ENCODE data around the gene AK9. TPM values are rescaled to one million over a fixed set of nuclear protein-coding genes. Genes with fewer than 3 reads are reported as not detected.

The AK9 gene
- total RNA-seq, 2 experiments from 2014 or later, result 8.0 to 8.2 TPM

DNA sequence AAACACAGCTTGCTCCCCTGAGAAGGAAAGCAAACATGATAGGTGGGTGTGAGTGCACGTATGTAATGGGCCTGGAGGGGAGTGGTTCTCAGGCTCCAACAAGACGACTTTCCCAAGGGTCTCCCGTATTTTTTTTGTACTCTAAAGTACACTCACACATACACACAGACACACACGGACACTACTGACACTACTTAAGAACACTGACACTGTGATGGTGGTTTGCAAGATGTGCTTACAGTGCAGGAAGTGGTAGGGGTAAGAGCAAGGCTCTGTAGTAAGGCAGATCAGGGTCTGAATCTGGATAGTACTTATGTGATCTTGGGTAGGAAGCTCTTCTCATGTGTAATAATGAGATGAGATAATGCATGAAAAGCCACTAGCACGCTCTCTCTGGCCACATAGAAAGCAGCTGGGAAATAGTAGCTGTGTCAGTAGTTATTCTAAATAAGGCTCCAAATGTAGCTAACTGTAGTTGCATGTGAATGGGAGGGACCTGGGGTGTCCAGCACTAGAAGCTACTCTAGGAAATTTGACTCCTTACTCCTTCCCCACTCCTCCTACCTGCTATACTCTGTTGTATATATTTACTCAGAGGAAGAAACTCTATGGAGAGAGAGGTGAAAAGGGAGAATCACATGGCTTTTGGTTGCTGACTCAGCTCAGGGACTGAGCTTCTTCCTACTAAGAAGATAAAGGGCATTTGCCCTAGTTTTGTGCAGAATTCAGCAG lies 199.6 kb downstream of the AK9 start:
- H3K4me3 Mint-ChIP-seq, result peak overlapping the region; percentile 63
- peaks cover 3% of the 10 kb centered on the region for H3K9me3 Mint-ChIP-seq
- ATAC-seq (ENCODE audit: low read depth) (peak; percentile 100), DNase-seq (peak; percentile 38)
- POLR2A ChIA-PET, result interaction anchor here (0.6 to 2.3 kb wide), 18 partner anchors 9 to 1245 kb away, joined by 3 to 24 read pairs (median 4); partner anchors contain the start of genes CD164, MICAL1, PPIL6 and SMPD2
- H3K36me3 Mint-ChIP-seq, result no peaks in the 10 kb centered on the region
- H3K27ac Mint-ChIP-seq, result peak overlapping the region; percentile 92
- peaks cover 10% of the 10 kb centered on the region for H3K27me3 Mint-ChIP-seq
- H3K4me1 Mint-ChIP-seq, result peaks cover 26% of the 10 kb centered on the region

DNA sequence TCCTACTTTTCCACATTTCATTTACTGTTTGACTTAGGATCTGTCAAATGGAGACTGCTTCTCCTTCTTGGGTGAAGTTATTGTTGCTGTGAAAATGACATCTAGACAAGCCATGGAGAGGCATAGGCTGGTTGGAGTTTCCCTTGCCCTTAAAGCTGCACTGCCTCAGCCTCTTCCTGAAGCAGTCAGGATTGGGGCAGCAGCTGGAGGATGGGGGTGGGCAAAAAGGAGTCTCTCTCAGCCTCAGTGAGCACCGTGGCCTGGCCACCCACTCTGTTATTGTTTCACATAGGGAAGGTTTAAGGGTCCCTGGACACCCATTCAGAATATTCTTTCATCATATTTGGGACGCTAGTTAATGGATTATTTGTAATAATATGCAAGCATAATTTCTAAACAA lies 200.3 kb downstream of the AK9 start:
- H3K36me3 Mint-ChIP-seq, result no peaks in the 10 kb centered on the region
- POLR2A ChIA-PET, result interaction anchor here (0.7 to 2.3 kb wide), 12 partner anchors 8 to 180 kb away, joined by 3 to 24 read pairs (median 6); partner anchors contain the start of genes CD164, MICAL1, PPIL6 and SMPD2
- peaks cover 3% of the 10 kb centered on the region for H3K9me3 Mint-ChIP-seq
- ATAC-seq (ENCODE audit: low read depth) (no peak), DNase-seq (no peak)
- peak overlapping the region; percentile 63 for H3K4me3 Mint-ChIP-seq
- H3K27me3 Mint-ChIP-seq, result peaks cover 12% of the 10 kb centered on the region
- peaks cover 23% of the 10 kb centered on the region for H3K4me1 Mint-ChIP-seq
- H3K27ac Mint-ChIP-seq, result peak overlapping the region; percentile 92

GRCh38 chr6:109488001-109488400 lies 203.0 kb downstream of the AK9 start:
- Mint-ChIP-seq H3K4me3 (no peak overlapping the region), H3K27ac (no peak overlapping the region), H3K4me1 (peaks cover 23% of the 10 kb centered on the region), H3K36me3 (no peaks in the 10 kb centered on the region), H3K9me3 (peaks cover 3% of the 10 kb centered on the region), H3K27me3 (peaks cover 8% of the 10 kb centered on the region)
- POLR2A ChIA-PET, result interaction anchor here (0.7 kb wide), 1 partner anchor 204 kb away, joined by 6 read pairs; no protein-coding TSS in a partner anchor
- ATAC-seq (ENCODE audit: low read depth), result no peak
- no peak for DNase-seq

DNA sequence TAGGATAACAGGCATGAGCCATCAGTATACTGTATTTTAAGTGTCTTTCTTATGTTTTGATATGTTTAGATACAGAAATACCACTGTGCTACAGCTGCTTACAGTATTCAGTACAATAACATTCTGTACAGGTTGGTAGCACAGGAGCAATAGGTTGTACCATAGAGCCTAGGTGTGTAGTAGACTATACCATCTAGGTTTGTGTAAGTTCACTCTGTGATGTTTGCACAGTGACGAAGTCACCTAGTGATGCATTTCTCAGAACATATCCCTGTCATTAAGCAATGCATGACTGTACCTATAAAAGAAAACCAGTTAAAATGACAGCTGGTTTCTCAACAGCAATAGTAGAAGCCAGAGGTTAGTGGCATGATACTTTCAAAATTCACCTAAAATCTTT lies 204.9 kb downstream of the AK9 start:
- H3K36me3 Mint-ChIP-seq, result peaks cover 7% of the 10 kb centered on the region
- peaks cover 3% of the 10 kb centered on the region for H3K9me3 Mint-ChIP-seq
- POLR2A ChIA-PET, result no interaction called here
- ATAC-seq (ENCODE audit: low read depth) (no peak), DNase-seq (no peak)
- peaks cover 8% of the 10 kb centered on the region for H3K27me3 Mint-ChIP-seq
- no peak overlapping the region for H3K27ac Mint-ChIP-seq
- no peak overlapping the region for H3K4me3 Mint-ChIP-seq
- peaks cover 25% of the 10 kb centered on the region for H3K4me1 Mint-ChIP-seq

GRCh38 chr6:109485266-109485935 lies 205.6 kb downstream of the AK9 start:
- peaks cover 8% of the 10 kb centered on the region for H3K27me3 Mint-ChIP-seq
- H3K36me3 Mint-ChIP-seq, result peaks cover 10% of the 10 kb centered on the region
- peaks cover 3% of the 10 kb centered on the region for H3K9me3 Mint-ChIP-seq
- POLR2A ChIA-PET, result interaction anchor here (1.0 kb wide), 1 partner anchor 45 kb away, joined by 4 read pairs; the partner anchor contains the start of genes PPIL6 and SMPD2
- no peak overlapping the region for H3K4me3 Mint-ChIP-seq
- no peak overlapping the region for H3K27ac Mint-ChIP-seq
- no peak for ATAC-seq (ENCODE audit: low read depth)
- no peak for DNase-seq
- H3K4me1 Mint-ChIP-seq, result peaks cover 26% of the 10 kb centered on the region

- H3K4me1 Mint-ChIP-seq, result peaks cover 30% of the 10 kb centered on the region
- POLR2A ChIA-PET, result interaction anchor here (2.8 to 6.4 kb wide), 2 partner anchors 27 to 43 kb away, joined by 12 to 92 read pairs; partner anchors contain the start of genes MICAL1, PPIL6 and SMPD2
- peaks cover 8% of the 10 kb centered on the region for H3K27me3 Mint-ChIP-seq
- no peak overlapping the region for H3K27ac Mint-ChIP-seq
- DNase-seq, result no peak
- peaks cover 19% of the 10 kb centered on the region for H3K36me3 Mint-ChIP-seq
- no peak for ATAC-seq (ENCODE audit: low read depth)
- H3K4me3 Mint-ChIP-seq, result peak overlapping the region; percentile 73
- peaks cover 3% of the 10 kb centered on the region for H3K9me3 Mint-ChIP-seq
Observed at GRCh38 chr6:109484122-109484521, 206.9 kb downstream of the AK9 start.

GRCh38 chr6:109483735-109484057 lies 207.3 kb downstream of the AK9 start:
- POLR2A ChIA-PET, result interaction anchor here (1.2 to 6.4 kb wide), 4 partner anchors 27 to 102 kb away, joined by 3 to 92 read pairs (median 12); partner anchors contain the start of genes CD164, MICAL1, PPIL6 and SMPD2
- peaks cover 8% of the 10 kb centered on the region for H3K27me3 Mint-ChIP-seq
- DNase-seq (no peak), ATAC-seq (ENCODE audit: low read depth) (peak; percentile 1)
- H3K4me1 Mint-ChIP-seq, result peaks cover 34% of the 10 kb centered on the region
- H3K4me3 Mint-ChIP-seq, result peak overlapping the region; percentile 73
- peak overlapping the region; percentile 58 for H3K27ac Mint-ChIP-seq
- peaks cover 24% of the 10 kb centered on the region for H3K36me3 Mint-ChIP-seq
- peaks cover 3% of the 10 kb centered on the region for H3K9me3 Mint-ChIP-seq

GRCh38 chr6:109482905-109483734 lies 207.9 kb downstream of the AK9 start, which contains the start of gene ZBTB24:
TSS of gene ZBTB24 (minus strand) at chr6:109483219. CDS start at chr6:109482026, 1,193 bp downstream.
- peaks cover 8% of the 10 kb centered on the region for H3K27me3 Mint-ChIP-seq
- peak within 1 kb of the TSS; percentile 93 for H3K4me3 Mint-ChIP-seq
- POLR2A ChIA-PET, result interaction anchor here (0.7 to 6.4 kb wide), 12 partner anchors 8 to 475 kb away, joined by 3 to 92 read pairs (median 5); partner anchors contain the start of genes CD164, MICAL1, PPIL6 and SMPD2
- H3K36me3 Mint-ChIP-seq, result peaks cover 28% of the 10 kb centered on the region
- ATAC-seq (ENCODE audit: low read depth) (peak; percentile 84), DNase-seq (peak; percentile 94)
- H3K9me3 Mint-ChIP-seq, result peaks cover 3% of the 10 kb centered on the region
- peaks cover 40% of the 10 kb centered on the region for H3K4me1 Mint-ChIP-seq
- peak within 1 kb of the TSS; percentile 89 for H3K27ac Mint-ChIP-seq

DNA sequence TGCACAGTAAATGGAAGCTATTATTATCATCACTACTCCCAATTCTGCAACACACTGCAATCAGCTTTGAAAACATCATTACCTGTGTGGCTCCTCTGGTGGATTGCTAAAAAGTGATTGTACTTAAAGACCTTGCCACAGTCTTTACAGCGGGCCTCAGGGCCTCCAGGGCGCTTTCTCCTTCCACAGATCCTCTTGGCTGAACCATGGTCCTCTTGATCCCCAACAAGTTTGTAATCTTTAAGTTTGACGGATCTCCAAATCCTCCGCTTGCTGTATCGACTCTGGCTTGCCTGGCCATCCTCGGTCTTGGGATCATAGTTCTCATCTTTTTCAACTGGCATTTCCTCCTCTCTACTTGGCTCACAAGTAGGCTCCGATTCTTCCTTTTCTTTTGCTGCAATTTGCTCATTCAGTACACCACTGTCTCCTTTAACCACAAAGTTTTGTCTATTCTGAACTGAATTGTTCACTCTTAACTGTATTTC lies 210.0 kb downstream of the AK9 start:
- Mint-ChIP-seq H3K4me3 (peak overlapping the region; percentile 93), H3K4me1 (peaks cover 55% of the 10 kb centered on the region), H3K27ac (peak overlapping the region; percentile 89), H3K9me3 (no peaks in the 10 kb centered on the region), H3K36me3 (peaks cover 33% of the 10 kb centered on the region), H3K27me3 (peaks cover 2% of the 10 kb centered on the region)
- POLR2A ChIA-PET, result interaction anchor here (2.5 to 6.4 kb wide), 3 partner anchors 24 to 99 kb away, joined by 12 to 92 read pairs (median 13); partner anchors contain the start of genes CD164, MICAL1, PPIL6 and SMPD2
- DNase-seq, result no peak
- no peak for ATAC-seq (ENCODE audit: low read depth)

DNA sequence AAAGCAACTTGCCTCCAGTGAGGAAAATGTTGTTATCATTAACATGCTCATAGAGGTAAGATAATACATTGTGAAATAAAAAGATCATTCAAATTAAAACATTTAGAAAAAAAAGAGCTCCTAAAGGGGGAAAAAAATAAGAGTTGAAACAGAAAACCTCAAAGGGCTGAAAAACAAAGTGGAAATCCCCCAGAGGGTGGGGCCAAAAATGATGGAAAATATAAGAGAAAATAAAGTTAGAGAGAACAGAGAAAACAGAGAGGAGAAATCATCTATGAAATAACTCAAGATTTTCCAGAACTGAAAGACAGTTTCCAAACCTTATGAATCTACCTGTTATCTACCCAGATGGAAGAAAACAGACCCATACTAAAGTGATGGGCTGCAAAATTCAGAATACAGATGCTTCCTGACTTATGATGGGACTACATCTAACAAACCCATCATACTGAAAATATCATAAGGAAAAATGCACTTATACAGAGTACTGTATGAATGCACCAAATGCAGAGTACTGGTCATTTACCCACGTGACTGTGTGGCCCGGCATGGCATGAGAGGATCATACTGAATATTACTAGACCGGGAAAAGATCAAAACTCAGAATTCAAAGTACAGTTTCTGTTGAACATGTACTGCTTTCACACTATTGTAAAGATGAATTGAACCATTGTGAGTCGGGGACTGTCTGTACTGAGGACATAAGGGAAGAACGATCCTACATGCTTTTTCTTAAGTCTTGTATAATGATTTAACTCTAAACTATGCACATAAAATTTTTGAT lies 212.0 kb downstream of the AK9 start:
- peaks cover 46% of the 10 kb centered on the region for H3K36me3 Mint-ChIP-seq
- DNase-seq (no peak), ATAC-seq (ENCODE audit: low read depth) (no peak)
- POLR2A ChIA-PET, result interaction anchor here (0.8 to 6.4 kb wide), 7 partner anchors 10 to 95 kb away, joined by 3 to 92 read pairs (median 6); partner anchors contain the start of gene MICAL1
- H3K27me3 Mint-ChIP-seq, result no peaks in the 10 kb centered on the region
- H3K4me1 Mint-ChIP-seq, result peaks cover 63% of the 10 kb centered on the region
- peak overlapping the region; percentile 24 for H3K27ac Mint-ChIP-seq
- H3K4me3 Mint-ChIP-seq, result peak overlapping the region; percentile 72
- H3K9me3 Mint-ChIP-seq, result no peaks in the 10 kb centered on the region

- H3K27ac Mint-ChIP-seq, result peak overlapping the region; percentile 10
- H3K4me3 Mint-ChIP-seq, result peak overlapping the region; percentile 72
- no peak for DNase-seq
- POLR2A ChIA-PET, result interaction anchor here (0.8 to 6.4 kb wide), 5 partner anchors 9 to 94 kb away, joined by 3 to 92 read pairs (median 4); partner anchors contain the start of gene MICAL1
- peaks cover 49% of the 10 kb centered on the region for H3K36me3 Mint-ChIP-seq
- no peaks in the 10 kb centered on the region for H3K27me3 Mint-ChIP-seq
- no peaks in the 10 kb centered on the region for H3K9me3 Mint-ChIP-seq
- ATAC-seq (ENCODE audit: low read depth), result no peak
- H3K4me1 Mint-ChIP-seq, result peaks cover 62% of the 10 kb centered on the region
Observed at GRCh38 chr6:109478222-109478805, 212.7 kb downstream of the AK9 start.

Data from activated naive CD8-positive, alpha-beta T cell treated with anti-CD3 and anti-CD28 coated beads, Interleukin-2, amount 10 ng/mL, durations not matched to agents 7 days and 5 days (primary cell).